IMR-90 (cell line): ENCODE data around the gene NTM. TPM values are rescaled to one million over a fixed set of nuclear protein-coding genes. Genes with fewer than 3 reads are reported as not detected.

Experiments
- ATAC-seq: fragments of 200-7000 bp; cut with Tn5 transposase; 2 replicates; pipeline ENCODE4 v1.9.1; 2020; ENCODE audit warnings: low read depth, mild to moderate bottlenecking, moderate library complexity
- BruUV-seq: library from RNA; stranded (reverse); fragments of 400-500 nt; replicated peaks from 2 replicates; lab custom pipeline; 2021; lab: Mats Ljungman, UMichigan
- CTCF ChIA-PET: fragments of 300-600 bp; formaldehyde crosslinking; extraction: SDS; loops from one replicate; lab custom pipeline; 2021; ENCODE audit warnings: antibody characterized with exemption; lab: Yijun Ruan, JAX
- POLR2A ChIA-PET: fragments of 300-600 bp; sonication (Branson Sonifier 250); formaldehyde crosslinking; loops from one replicate; lab custom pipeline; 2022; ENCODE audit warnings: antibody characterized with exemption; ENCODE audit not compliant: unreplicated experiment; lab: Charles Lee
- DNase-seq: peaks from one replicate; pipeline ENCODE4 v3.0.0; 2013
- H2AFZ ChIP-seq: replicated peaks from 2 replicates; pipeline ENCODE3; 2013; ENCODE audit warnings: low read length, mild to moderate bottlenecking; ENCODE audit not compliant: poor library complexity
- H2AK5ac ChIP-seq: 2 replicates; pipeline ENCODE4 v1.6.1; 2013; ENCODE audit warnings: low read depth, low read length, inconsistent platforms
- H2AK9ac ChIP-seq: replicated peaks from 2 replicates; pipeline ENCODE3; 2013; ENCODE audit warnings: mild to moderate bottlenecking, low read depth, low read length, moderate library complexity; ENCODE audit not compliant: poor library complexity
- H2BK120ac ChIP-seq: 2 replicates; pipeline ENCODE4 v1.6.1; 2013; ENCODE audit warnings: low read depth, low read length, inconsistent platforms
- H2BK15ac ChIP-seq: 3 replicates; pipeline ENCODE4 v1.6.1; 2013; ENCODE audit warnings: low read depth, low read length, inconsistent platforms
- H2BK20ac ChIP-seq: 2 replicates; pipeline ENCODE4 v1.6.1; 2013; ENCODE audit warnings: low read depth, mild to moderate bottlenecking, inconsistent platforms, low read length, moderate library complexity
- H2BK5ac ChIP-seq: 2 replicates; pipeline ENCODE4 v1.6.1; 2013; ENCODE audit warnings: mild to moderate bottlenecking, low read depth, low read length, inconsistent platforms; ENCODE audit not compliant: poor library complexity, severe bottlenecking
- H3K14ac ChIP-seq: replicated peaks from 2 replicates; pipeline ENCODE4 v1.6.1; 2013; ENCODE audit warnings: low read depth, low read length, inconsistent platforms
- H3K18ac ChIP-seq: 2 replicates; pipeline ENCODE4 v1.6.1; 2013; ENCODE audit warnings: low read depth, low read length, control low read depth
- H3K23ac ChIP-seq: 2 replicates; pipeline ENCODE4 v1.6.1; 2013; ENCODE audit warnings: low read depth, low read length, inconsistent platforms
- H3K27ac ChIP-seq: 2 replicates; pipeline ENCODE4 v1.5.1; 2013; ENCODE audit warnings: mild to moderate bottlenecking, control low read depth, low read length; ENCODE audit not compliant: insufficient read depth
- H3K27me3 ChIP-seq: 2 replicates; pipeline ENCODE4 v1.6.1; 2013; ENCODE audit warnings: low read length; ENCODE audit not compliant: control insufficient read depth, insufficient read depth
- H3K36me3 ChIP-seq: 2 replicates; pipeline ENCODE4 v1.6.1; 2013; ENCODE audit warnings: low read length, mixed read lengths; ENCODE audit not compliant: control insufficient read depth, insufficient read depth
- H3K4ac ChIP-seq: 2 replicates; pipeline ENCODE4 v1.6.1; 2013; ENCODE audit warnings: low read depth, low read length, inconsistent platforms
- H3K4me1 ChIP-seq: 2 replicates; pipeline ENCODE4 v1.6.1; 2013; ENCODE audit warnings: low read length, mixed read lengths; ENCODE audit not compliant: control insufficient read depth, insufficient read depth
- H3K4me2 ChIP-seq: 2 replicates; pipeline ENCODE4 v1.6.1; 2013; ENCODE audit warnings: low read depth, mild to moderate bottlenecking, control low read depth, low read length, moderate library complexity
- H3K4me3 ChIP-seq: 2 replicates; pipeline ENCODE4 v1.5.1; 2013; ENCODE audit warnings: low read depth, mild to moderate bottlenecking, control low read depth, low read length, moderate library complexity; ENCODE audit not compliant: insufficient read depth
- H3K56ac ChIP-seq: 2 replicates; pipeline ENCODE4 v1.6.1; 2013; ENCODE audit warnings: low read length, inconsistent platforms; ENCODE audit not compliant: insufficient read depth; ENCODE audit errors: extremely low read depth
- H3K79me1 ChIP-seq, 2 experiments: 2 replicates each; pipeline ENCODE4 v1.6.1; 2013; ENCODE audit warnings: low read length in 2 of 2, inconsistent platforms in 1 of 2, low read depth in 1 of 2
- H3K9ac ChIP-seq: 2 replicates; pipeline ENCODE4 v1.6.1; 2013; ENCODE audit warnings: low read depth, low read length, control low read depth
- H3K9me1 ChIP-seq: 2 replicates; pipeline ENCODE4 v1.6.1; 2013; ENCODE audit warnings: low read length, inconsistent platforms; ENCODE audit not compliant: insufficient read depth
- H3K9me3 ChIP-seq: 2 replicates; pipeline ENCODE4 v1.6.1; 2013; ENCODE audit warnings: low read length; ENCODE audit not compliant: control insufficient read depth, insufficient read depth
- H4K20me1 ChIP-seq: 2 replicates; pipeline ENCODE4 v1.6.1; 2013; ENCODE audit warnings: low read length, inconsistent platforms; ENCODE audit not compliant: insufficient read depth
- H4K5ac ChIP-seq: 2 replicates; pipeline ENCODE4 v1.6.1; 2013; ENCODE audit warnings: mild to moderate bottlenecking, low read depth, low read length, control low read depth
- H4K8ac ChIP-seq, 2 experiments: 2 replicates each; pipeline ENCODE4 v1.6.1; 2013; ENCODE audit warnings: low read depth in 2 of 2, low read length in 2 of 2, control low read depth in 1 of 2, inconsistent platforms in 1 of 2
- H4K91ac ChIP-seq: 2 replicates; pipeline ENCODE4 v1.6.1; 2013; ENCODE audit warnings: low read depth, low read length, inconsistent platforms; ENCODE audit not compliant: insufficient read depth
- BHLHE40 ChIP-seq: fragments of 150-350 bp; IDR thresholded peaks from 2 replicates; pipeline ENCODE4 v1.6.1; 2016; ENCODE audit warnings: mild to moderate bottlenecking, low read depth, low read length
- CHD1 ChIP-seq: IDR thresholded peaks from 2 replicates; pipeline ENCODE4 v1.6.1; 2012; ENCODE audit warnings: low read depth, low read length, improper control_type of control experiment
- CTCF ChIP-seq: conservative IDR thresholded peaks from 2 replicates; pipeline ENCODE4 v1.5.1; 2012; ENCODE audit warnings: mild to moderate bottlenecking, low read depth, low read length, improper control_type of control experiment
- FOS ChIP-seq: fragments of 150-350 bp; IDR thresholded peaks from 2 replicates; pipeline ENCODE4 v1.6.1; 2016; ENCODE audit warnings: low read depth, low read length
- MAFK ChIP-seq: IDR thresholded peaks from 2 replicates; pipeline ENCODE4 v1.6.1; 2012; ENCODE audit warnings: low read depth, low read length, improper control_type of control experiment
- MAZ ChIP-seq: IDR thresholded peaks from 2 replicates; pipeline ENCODE4 v1.6.1; 2012; ENCODE audit warnings: low read depth, mild to moderate bottlenecking, low read length, improper control_type of control experiment, moderate library complexity, borderline replicate concordance
- MXI1 ChIP-seq: IDR thresholded peaks from 2 replicates; pipeline ENCODE4 v1.6.1; 2012; ENCODE audit warnings: low read depth, mild to moderate bottlenecking, low read length, moderate library complexity, borderline replicate concordance
- NFE2L2 ChIP-seq: fragments of 150-350 bp; IDR thresholded peaks from 2 replicates; pipeline ENCODE4 v1.6.1; 2016; ENCODE audit warnings: low read depth, mild to moderate bottlenecking, low read length
- RAD21 ChIP-seq: IDR thresholded peaks from 2 replicates; pipeline ENCODE4 v1.6.1; 2012; ENCODE audit warnings: low read length, improper control_type of control experiment
- RCOR1 ChIP-seq: IDR thresholded peaks from 2 replicates; pipeline ENCODE4 v1.6.1; 2012; ENCODE audit warnings: mild to moderate bottlenecking, low read length, improper control_type of control experiment; ENCODE audit not compliant: insufficient replicate concordance
- RFX5 ChIP-seq: IDR thresholded peaks from 2 replicates; pipeline ENCODE4 v1.8.0; 2012; ENCODE audit warnings: low read depth, mild to moderate bottlenecking, low read length, moderate library complexity
- SMC3 ChIP-seq: fragments of 150-350 bp; IDR thresholded peaks from 2 replicates; pipeline ENCODE4 v1.6.1; 2016; ENCODE audit warnings: low read depth, mild to moderate bottlenecking, antibody characterized with exemption, low read length, moderate library complexity
- WGBS, 2 experiments: methylation state at CpG; one replicate each; pipeline versions ENCODE4 v1.1.5 to v1.1.7; 2013; ENCODE audit warnings: missing lambda C conversion rate in 2 of 2; ENCODE audit not compliant: insufficient read length in 1 of 2; ENCODE audit errors: extremely low coverage in 2 of 2; 5-methylcytosine and 5-hydroxymethylcytosine counted together
- dilution Hi-C: fragments of 300-500 bp; cut with HindIII; formaldehyde crosslinking; loops from one replicate; pipeline ENCODE4 v1.14.3; 2018; ENCODE audit warnings: low sequenced_read_pairs; ENCODE audit not compliant: unreplicated experiment
- in situ Hi-C: fragments of 300-500 bp; cut with MboI; formaldehyde crosslinking; loops from 3 replicates; pipeline ENCODE4 v1.14.3; 2019; ENCODE audit warnings: low sequenced_read_pairs, inconsistent platforms, mixed read lengths
- intact Hi-C: fragments of 100-400 bp; cut with micrococcal nuclease; formaldehyde crosslinking; loops from 2 replicates; pipeline ENCODE4 v1.10.0; 2022
- polyA plus RNA-seq, 3 experiments: library from polyadenylated mRNA; depleted of rRNA; stranded (reverse); fragments of >200 nt; gene quantifications; 2 replicates each; pipeline ENCODE4 v1.2.3, GENCODE V29; 2012; ENCODE audit warnings: low replicate concordance in 1 of 3
- total RNA-seq: library from RNA; depleted of rRNA; stranded (reverse); fragments of >200 nt; gene quantifications from 2 replicates; pipeline ENCODE4 v1.2.3, GENCODE V29; 2012
- TF ChIP-seq, protein P1 (sequence below): fragments of 150-350 bp; IDR thresholded peaks from 2 replicates; pipeline ENCODE4 v1.6.1; 2017; ENCODE audit warnings: mild to moderate bottlenecking, antibody characterized with exemption, low read length, low read depth

NTM gene
- total and polyA plus RNA-seq, 2 of the 4 experiments (the other 2 are of a cell fraction) = 19.5 to 25.5 TPM

GRCh38 chr11:131888230-131888855 lies 517.9 kb downstream of the NTM start:
- peak overlapping the region; percentile 17 for H4K5ac ChIP-seq
- peak overlapping the region; percentile 97 for H3K4ac ChIP-seq
- dilution Hi-C loops = no loop called here
- peaks cover 19% of the 10 kb centered on the region for H3K4me1 ChIP-seq
- peak; percentile 96 for DNase-seq
- H2BK20ac ChIP-seq = peak overlapping the region; percentile 99
- H3K23ac ChIP-seq = peak overlapping the region; percentile 97
- H2AK5ac ChIP-seq = peak overlapping the region; percentile 72
- H3K27me3 ChIP-seq = no peaks in the 10 kb centered on the region
- H3K18ac ChIP-seq = peak overlapping the region; percentile 60
- peak overlapping the region; percentile 88 for H2BK5ac ChIP-seq
- peak overlapping the region; percentile 37 for H2AK9ac ChIP-seq
- no peaks in the 10 kb centered on the region for H4K20me1 ChIP-seq
- H3K27ac ChIP-seq = peak overlapping the region; percentile 69
- H3K9ac ChIP-seq = peak overlapping the region; percentile 24; the same call in 1 of the 2 replicates
- peak overlapping the region; percentile 51; the same call in 1 of the 2 replicates for H3K4me2 ChIP-seq
- H3K79me1 ChIP-seq = peaks cover 0 to 9% of the 10 kb centered on the region in 2 experiments; a peak in 1 of 4 replicates
- H3K9me3 ChIP-seq = no peaks in the 10 kb centered on the region
- H3K56ac ChIP-seq = peak overlapping the region; percentile 76
- CTCF ChIA-PET = interaction anchor here (0.7 to 3.3 kb wide), 3 partner anchors 18 to 238 kb away, joined by 3 to 14 read pairs (median 3); no protein-coding TSS in a partner anchor
- WGBS, 2 experiments = 50% methylated on average over 4 of the region's 13 CpGs; no CpG with 5 or more reads in 1 of the 2 experiments
- peak overlapping the region; percentile 82 for H2AFZ ChIP-seq
- peak overlapping the region; percentile 89 for H4K91ac ChIP-seq
- H3K4me3 ChIP-seq = no peak overlapping the region
- in situ Hi-C loops = loop anchor here (10.0 to 25.0 kb wide), 3 partner anchors 166 to 1476 kb away; partner anchors contain the start of gene SNX19
- peak; percentile 79 for ATAC-seq
- peak overlapping the region; percentile 97 for H2BK120ac ChIP-seq
- H2BK15ac ChIP-seq = peak overlapping the region; percentile 96
- H3K14ac ChIP-seq = peak overlapping the region; percentile 91
- POLR2A ChIA-PET = no interaction called here
- H3K36me3 ChIP-seq = no peaks in the 10 kb centered on the region
- peak overlapping the region; percentile 69 to 98 for H4K8ac ChIP-seq
- intact Hi-C loops = loop anchor here (2.0 kb wide), 1 partner anchor 22 kb away; no protein-coding TSS in a partner anchor
- peaks cover 24% of the 10 kb centered on the region for H3K9me1 ChIP-seq
- BruUV-seq = no TSS peak
- no peak for TF ChIP-seq SMC3
- TF ChIP-seq, protein P1, sequence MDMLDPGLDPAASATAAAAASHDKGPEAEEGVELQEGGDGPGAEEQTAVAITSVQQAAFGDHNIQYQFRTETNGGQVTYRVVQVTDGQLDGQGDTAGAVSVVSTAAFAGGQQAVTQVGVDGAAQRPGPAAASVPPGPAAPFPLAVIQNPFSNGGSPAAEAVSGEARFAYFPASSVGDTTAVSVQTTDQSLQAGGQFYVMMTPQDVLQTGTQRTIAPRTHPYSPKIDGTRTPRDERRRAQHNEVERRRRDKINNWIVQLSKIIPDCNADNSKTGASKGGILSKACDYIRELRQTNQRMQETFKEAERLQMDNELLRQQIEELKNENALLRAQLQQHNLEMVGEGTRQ = no peak
- TF ChIP-seq CTCF = no peak
- peak; percentile 33; the same call in 1 of the 2 replicates for TF ChIP-seq BHLHE40
- TF ChIP-seq NFE2L2 = 0 out of 2 replicates have a peak, but pooled peaks have one; percentile 1
- TF ChIP-seq MXI1 = no peak
- TF ChIP-seq RAD21 = no peak
- TF ChIP-seq RFX5 = no peak
- TF ChIP-seq MAZ = no peak; the same call in 1 of the 2 replicates
- peak; percentile 62 for TF ChIP-seq FOS
- TF ChIP-seq RCOR1 = no peak
- no peak for TF ChIP-seq MAFK
- no peak for TF ChIP-seq CHD1
